BLaER1 treated with 17β-estradiol and CSF1 and Interleukin-3, amounts not matched to agents 10 nM and 100 nM (cell line): ENCODE data around the gene KCNJ3.

Experiments
- H3K27ac ChIP-seq, 11 experiments: shearing (Covaris generic); formaldehyde crosslinking; 2 replicates each; pipeline ENCODE4 v1.8.1; 2022
- H3K27me3 ChIP-seq, 11 experiments: shearing (Covaris generic); formaldehyde crosslinking; 2 replicates each; pipeline ENCODE4 v1.8.1; 2022
- H3K36me3 ChIP-seq, 11 experiments: shearing (Covaris generic); formaldehyde crosslinking; 2 replicates each; pipeline ENCODE4 v1.8.1; 2022
- H3K4me1 ChIP-seq, 10 experiments: shearing (Covaris generic); formaldehyde crosslinking; 2 replicates each; pipeline ENCODE4 v1.8.1; 2022
- H3K4me2 ChIP-seq, 11 experiments: shearing (Covaris generic); formaldehyde crosslinking; 2 replicates each; pipeline ENCODE4 v1.8.1; 2022
- H3K4me3 ChIP-seq, 10 experiments: shearing (Covaris generic); formaldehyde crosslinking; 2 replicates each; pipeline ENCODE4 v1.8.1; 2022
- H3K9ac ChIP-seq, 11 experiments: shearing (Covaris generic); formaldehyde crosslinking; 2 replicates each; pipeline ENCODE4 v1.8.1; 2022
- H3K9me3 ChIP-seq, 11 experiments: shearing (Covaris generic); formaldehyde crosslinking; replicated peaks in 1 of 11; 2 replicates each; pipeline ENCODE4 v1.8.1; 2022
- H4K20me1 ChIP-seq, 11 experiments: shearing (Covaris generic); formaldehyde crosslinking; 2 replicates each; pipeline ENCODE4 v1.8.1; 2022
- Cebpa-rat ChIP-seq, 11 experiments: shearing (Covaris generic); IDR thresholded peaks; 2 replicates each; pipeline ENCODE4 v1.8.1; 2022

Gene KCNJ3

GRCh38 chr2:154689158-154689557 lies 9.3 kb upstream of the KCNJ3 start:
- no peaks in the 10 kb centered on the region for H3K27me3 ChIP-seq
- H3K4me1 ChIP-seq, result peaks cover 0 to 11% (median 5%) of the 10 kb centered on the region in 10 experiments; a peak in 10 of 20 replicates
- H3K4me3 ChIP-seq, result no peak overlapping the region
- no peak overlapping the region for H3K27ac ChIP-seq
- no peak overlapping the region for H3K4me2 ChIP-seq
- no peak overlapping the region for H3K9ac ChIP-seq
- TF ChIP-seq Cebpa-rat (IDR thresholded peaks at IDR 0.05), result no peak
- H3K36me3 ChIP-seq, result no peaks in the 10 kb centered on the region
- no peaks in the 10 kb centered on the region for H3K9me3 ChIP-seq
- no peaks in the 10 kb centered on the region for H4K20me1 ChIP-seq

GRCh38 chr2:154692927-154693326 lies 5.6 kb upstream of the KCNJ3 start:
- H3K4me3 ChIP-seq, result no peak overlapping the region
- peaks cover 0 to 11% (median 6%) of the 10 kb centered on the region in 10 experiments; a peak in 10 of 20 replicates for H3K4me1 ChIP-seq
- no peak for TF ChIP-seq Cebpa-rat (IDR thresholded peaks at IDR 0.05)
- no peak overlapping the region for H3K9ac ChIP-seq
- H3K4me2 ChIP-seq, result peak overlapping the region in 2 of 11 experiments; percentile 16 to 40; a peak in 2 of 22 replicates
- no peak overlapping the region for H3K27ac ChIP-seq
- H4K20me1 ChIP-seq, result no peaks in the 10 kb centered on the region
- peaks cover 7 to 10% (median 8%) of the 10 kb centered on the region in 11 experiments; a peak in 18 of 22 replicates for H3K9me3 ChIP-seq
- no peaks in the 10 kb centered on the region for H3K36me3 ChIP-seq
- no peaks in the 10 kb centered on the region for H3K27me3 ChIP-seq

DNA sequence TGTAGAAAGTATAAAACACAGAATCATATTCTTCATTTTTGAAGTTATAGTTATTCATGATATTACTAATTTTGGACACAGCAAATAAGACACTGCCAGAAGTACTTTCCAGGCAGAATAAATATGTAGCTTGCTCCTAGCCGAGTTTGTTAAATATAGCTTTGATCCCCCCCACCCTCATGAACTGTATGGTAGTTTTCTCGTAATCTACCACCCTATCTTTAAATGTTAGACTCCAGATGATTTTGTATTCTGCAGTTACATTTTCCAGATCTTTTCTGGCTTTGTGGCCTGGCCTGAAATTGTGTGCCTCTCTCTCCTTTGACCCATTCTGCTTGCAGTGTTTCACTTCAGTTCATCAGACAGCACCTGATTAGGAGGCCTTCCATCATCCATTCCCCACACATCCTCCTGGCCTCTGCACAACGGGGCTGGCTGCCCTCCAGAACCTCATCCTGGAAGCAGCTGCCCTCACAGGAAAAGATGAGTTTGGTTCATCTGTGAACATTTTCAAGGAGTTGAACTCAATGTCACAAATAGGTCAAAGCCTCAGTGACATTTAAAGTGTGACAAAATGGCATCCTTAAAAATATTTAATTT lies 4.7 kb upstream of the KCNJ3 start:
- Histone ChIP-seq H3K4me3 (no peak overlapping the region), H3K36me3 (no peaks in the 10 kb centered on the region), H3K27me3 (no peaks in the 10 kb centered on the region), H4K20me1 (no peaks in the 10 kb centered on the region), H3K9me3 (peaks cover 8 to 18% (median 12%) of the 10 kb centered on the region in 11 experiments; a peak in 18 of 22 replicates), H3K4me1 (peaks cover 0 to 11% (median 6%) of the 10 kb centered on the region in 10 experiments; a peak in 10 of 20 replicates), H3K4me2 (peak overlapping the region in 2 of 11 experiments; percentile 10 to 17; a peak in 1 of 22 replicates), H3K9ac (no peak overlapping the region), H3K27ac (no peak overlapping the region)
- no peak for TF ChIP-seq Cebpa-rat (IDR thresholded peaks at IDR 0.05)

GRCh38 chr2:154694881-154695280 lies 3.6 kb upstream of the KCNJ3 start:
- Histone ChIP-seq H3K36me3 (no peaks in the 10 kb centered on the region), H3K4me3 (no peak overlapping the region), H4K20me1 (no peaks in the 10 kb centered on the region), H3K4me2 (no peak overlapping the region), H3K9ac (no peak overlapping the region), H3K27ac (no peak overlapping the region), H3K4me1 (peaks cover 0 to 11% (median 6%) of the 10 kb centered on the region in 10 experiments; a peak in 10 of 20 replicates), H3K27me3 (no peaks in the 10 kb centered on the region), H3K9me3 (peaks cover 8 to 24% (median 19%) of the 10 kb centered on the region in 11 experiments; a peak in 18 of 22 replicates)
- no peak for TF ChIP-seq Cebpa-rat (IDR thresholded peaks at IDR 0.05)

DNA sequence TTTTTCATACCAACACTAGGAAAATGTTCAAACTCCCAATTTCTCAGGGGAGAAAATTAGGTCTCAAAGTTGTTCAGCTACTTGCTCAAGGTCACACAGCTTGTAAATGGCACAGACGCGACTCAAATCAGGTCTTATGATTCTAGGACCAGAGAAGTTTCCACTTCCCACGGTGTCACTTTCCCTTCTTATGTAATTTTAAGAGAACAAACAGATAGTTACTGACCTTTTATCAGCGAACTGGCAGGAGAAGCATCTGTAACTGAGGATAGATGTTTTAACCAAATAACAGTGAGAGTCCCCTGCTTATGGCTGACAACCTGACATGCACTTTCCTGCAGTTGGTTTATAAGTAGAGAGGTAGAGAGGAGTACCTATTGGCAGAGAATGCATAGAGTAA lies 2.1 kb upstream of the KCNJ3 start:
- no peak for TF ChIP-seq Cebpa-rat (IDR thresholded peaks at IDR 0.05)
- Histone ChIP-seq H3K4me3 (no peak overlapping the region), H4K20me1 (no peaks in the 10 kb centered on the region), H3K9ac (no peak overlapping the region), H3K36me3 (no peaks in the 10 kb centered on the region), H3K4me2 (no peak overlapping the region), H3K4me1 (peaks cover 0 to 11% (median 6%) of the 10 kb centered on the region in 10 experiments; a peak in 10 of 20 replicates), H3K27me3 (no peaks in the 10 kb centered on the region), H3K27ac (no peak overlapping the region), H3K9me3 (peaks cover 8 to 24% (median 19%) of the 10 kb centered on the region in 11 experiments; a peak in 18 of 22 replicates)

DNA sequence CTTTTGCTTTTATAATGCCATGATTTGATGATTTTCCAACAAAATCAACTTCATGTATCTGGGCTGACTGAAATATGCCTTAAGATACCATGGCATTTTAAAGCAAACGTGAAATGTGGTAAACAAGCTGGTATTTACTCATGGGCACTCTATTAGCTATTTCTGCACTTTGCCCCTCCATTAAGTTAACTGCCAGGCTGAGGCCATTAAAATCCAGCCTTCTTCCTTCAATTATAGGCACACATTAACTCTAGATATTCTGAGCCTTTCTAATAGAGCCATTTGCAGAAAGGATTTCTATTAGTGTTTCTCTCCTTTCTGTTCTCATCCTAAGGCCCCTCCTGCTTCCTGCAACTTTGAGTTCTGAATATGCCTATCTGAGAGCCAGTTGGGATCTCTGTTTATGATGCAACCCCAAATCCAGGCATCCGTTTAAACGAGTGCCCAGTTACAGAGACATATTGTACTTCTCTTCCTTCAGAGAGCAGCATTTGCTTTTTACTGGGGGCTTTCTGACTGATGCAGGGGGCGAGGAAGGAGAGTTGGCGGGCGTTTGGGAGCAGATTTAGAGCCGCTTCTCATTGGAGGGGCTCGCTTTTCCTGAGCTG lies 1.6 kb upstream of the KCNJ3 start:
- H3K4me1 ChIP-seq, result peaks cover 0 to 11% (median 6%) of the 10 kb centered on the region in 10 experiments; a peak in 10 of 20 replicates
- H3K9me3 ChIP-seq, result peaks cover 8 to 24% (median 19%) of the 10 kb centered on the region in 11 experiments; a peak in 18 of 22 replicates
- no peak overlapping the region for H3K4me2 ChIP-seq
- H3K36me3 ChIP-seq, result no peaks in the 10 kb centered on the region
- no peak for TF ChIP-seq Cebpa-rat (IDR thresholded peaks at IDR 0.05)
- H3K9ac ChIP-seq, result no peak overlapping the region
- no peak overlapping the region for H3K27ac ChIP-seq
- H3K27me3 ChIP-seq, result no peaks in the 10 kb centered on the region
- H3K4me3 ChIP-seq, result no peak overlapping the region
- H4K20me1 ChIP-seq, result no peaks in the 10 kb centered on the region

- TF ChIP-seq Cebpa-rat (IDR thresholded peaks at IDR 0.05), result no peak
- no peaks in the 10 kb centered on the region for H3K27me3 ChIP-seq
- H3K4me1 ChIP-seq, result peaks cover 0 to 10% (median 6%) of the 10 kb centered on the region in 10 experiments; a peak in 10 of 20 replicates
- no peak overlapping the region for H3K4me3 ChIP-seq
- no peaks in the 10 kb centered on the region for H4K20me1 ChIP-seq
- peaks cover 8 to 24% (median 19%) of the 10 kb centered on the region in 11 experiments; a peak in 18 of 22 replicates for H3K9me3 ChIP-seq
- no peak overlapping the region for H3K4me2 ChIP-seq
- H3K9ac ChIP-seq, result no peak overlapping the region
- H3K27ac ChIP-seq, result no peak overlapping the region
- no peaks in the 10 kb centered on the region for H3K36me3 ChIP-seq
Observed at GRCh38 chr2:154697418-154698252, 860 bp upstream of the KCNJ3 start.

DNA sequence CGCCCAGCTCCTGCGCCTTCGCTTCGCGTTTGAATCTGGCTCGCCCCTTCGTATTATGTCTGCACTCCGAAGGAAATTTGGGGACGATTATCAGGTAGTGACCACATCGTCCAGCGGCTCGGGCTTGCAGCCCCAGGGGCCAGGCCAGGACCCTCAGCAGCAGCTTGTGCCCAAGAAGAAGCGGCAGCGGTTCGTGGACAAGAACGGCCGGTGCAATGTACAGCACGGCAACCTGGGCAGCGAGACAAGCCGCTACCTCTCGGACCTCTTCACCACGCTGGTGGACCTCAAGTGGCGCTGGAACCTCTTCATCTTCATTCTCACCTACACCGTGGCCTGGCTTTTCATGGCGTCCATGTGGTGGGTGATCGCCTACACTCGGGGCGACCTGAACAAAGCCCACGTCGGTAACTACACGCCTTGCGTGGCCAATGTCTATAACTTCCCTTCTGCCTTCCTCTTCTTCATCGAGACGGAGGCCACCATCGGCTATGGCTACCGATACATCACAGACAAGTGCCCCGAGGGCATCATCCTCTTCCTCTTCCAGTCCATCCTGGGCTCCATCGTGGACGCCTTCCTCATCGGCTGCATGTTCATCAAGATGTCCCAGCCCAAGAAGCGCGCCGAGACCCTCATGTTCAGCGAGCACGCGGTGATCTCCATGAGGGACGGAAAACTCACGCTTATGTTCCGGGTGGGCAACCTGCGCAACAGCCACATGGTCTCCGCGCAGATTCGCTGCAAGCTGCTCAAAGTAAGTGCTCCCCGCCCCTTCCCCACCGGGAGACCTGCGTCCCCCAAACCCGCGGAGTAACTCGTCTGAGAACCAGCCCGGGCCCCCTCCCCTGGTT lies 453 bp downstream of the KCNJ3 start:
- Histone ChIP-seq H3K36me3 (no peaks in the 10 kb centered on the region), H3K9ac (no peak overlapping the region), H4K20me1 (no peaks in the 10 kb centered on the region), H3K4me2 (no peak overlapping the region), H3K27ac (no peak overlapping the region), H3K4me3 (no peak overlapping the region), H3K9me3 (peaks cover 8 to 24% (median 19%) of the 10 kb centered on the region in 11 experiments; a peak in 18 of 22 replicates), H3K27me3 (no peaks in the 10 kb centered on the region), H3K4me1 (peaks cover 0 to 3% (median 0%) of the 10 kb centered on the region in 10 experiments; a peak in 5 of 20 replicates)
- TF ChIP-seq Cebpa-rat (IDR thresholded peaks at IDR 0.05), result no peak
